ENCODE data around the gene PIGM. TPM values are rescaled to one million over a fixed set of nuclear protein-coding genes. Genes with fewer than 3 reads are reported as not detected.

PIGM gene
- polyA plus RNA-seq, 4 donors, result 1.1 to 16.2 (median 2.7) TPM

- DNase-seq (no peak), FAIRE-seq (no peak)
- H3K27ac ChIP-seq (ENCODE audit: low read depth in 1 of 3, low read length in 2 of 3), result no peak overlapping the region
- H3K4me1 ChIP-seq (ENCODE audit: control insufficient read depth in 3 of 3, insufficient read depth in 2 of 3, low read depth in 1 of 3, low read length in 2 of 3), result peaks cover 0 to 20% (median 12%) of the 10 kb centered on the region in 3 donors
- no peak overlapping the region for H3K4me3 ChIP-seq (ENCODE audit: low read depth in 1 of 3, low read length in 3 of 3)
- no peaks in the 10 kb centered on the region for H3K9me3 ChIP-seq (ENCODE audit: control insufficient read depth in 2 of 2, insufficient read depth in 1 of 2, low read depth in 1 of 2, low read length in 1 of 2)
- no peaks in the 10 kb centered on the region for H3K27me3 ChIP-seq (ENCODE audit: control insufficient read depth in 3 of 3, insufficient read depth in 3 of 3, low read length in 3 of 3)
- no peaks in the 10 kb centered on the region for H3K36me3 ChIP-seq (ENCODE audit: control insufficient read depth in 3 of 3, insufficient read depth in 2 of 3, low read depth in 1 of 3, low read length in 3 of 3)
Measured at GRCh38 chr1:160043543-160043942, 11.8 kb upstream of the PIGM start.

GRCh38 chr1:160040476-160040875 is 8.7 kb upstream of the PIGM start:
- H3K9me3 ChIP-seq (ENCODE audit: control insufficient read depth in 2 of 2, insufficient read depth in 1 of 2, low read depth in 1 of 2, low read length in 1 of 2), result no peaks in the 10 kb centered on the region
- no peaks in the 10 kb centered on the region for H3K27me3 ChIP-seq (ENCODE audit: control insufficient read depth in 3 of 3, insufficient read depth in 3 of 3, low read length in 3 of 3)
- 50 to 84% (median 56%) methylated on average over 1 of the region's 1 CpG for WGBS, 3 donors
- no peak overlapping the region for H3K27ac ChIP-seq (ENCODE audit: low read depth in 1 of 3, low read length in 2 of 3)
- DNase-seq (peak; percentile 11 to 79), FAIRE-seq (no peak)
- no peak overlapping the region for H3K4me3 ChIP-seq (ENCODE audit: low read depth in 1 of 3, low read length in 3 of 3)
- no peaks in the 10 kb centered on the region for H3K36me3 ChIP-seq (ENCODE audit: control insufficient read depth in 3 of 3, insufficient read depth in 2 of 3, low read depth in 1 of 3, low read length in 3 of 3)
- peaks cover 0 to 4% (median 3%) of the 10 kb centered on the region in 3 donors for H3K4me1 ChIP-seq (ENCODE audit: control insufficient read depth in 3 of 3, insufficient read depth in 2 of 3, low read depth in 1 of 3, low read length in 2 of 3)

DNA sequence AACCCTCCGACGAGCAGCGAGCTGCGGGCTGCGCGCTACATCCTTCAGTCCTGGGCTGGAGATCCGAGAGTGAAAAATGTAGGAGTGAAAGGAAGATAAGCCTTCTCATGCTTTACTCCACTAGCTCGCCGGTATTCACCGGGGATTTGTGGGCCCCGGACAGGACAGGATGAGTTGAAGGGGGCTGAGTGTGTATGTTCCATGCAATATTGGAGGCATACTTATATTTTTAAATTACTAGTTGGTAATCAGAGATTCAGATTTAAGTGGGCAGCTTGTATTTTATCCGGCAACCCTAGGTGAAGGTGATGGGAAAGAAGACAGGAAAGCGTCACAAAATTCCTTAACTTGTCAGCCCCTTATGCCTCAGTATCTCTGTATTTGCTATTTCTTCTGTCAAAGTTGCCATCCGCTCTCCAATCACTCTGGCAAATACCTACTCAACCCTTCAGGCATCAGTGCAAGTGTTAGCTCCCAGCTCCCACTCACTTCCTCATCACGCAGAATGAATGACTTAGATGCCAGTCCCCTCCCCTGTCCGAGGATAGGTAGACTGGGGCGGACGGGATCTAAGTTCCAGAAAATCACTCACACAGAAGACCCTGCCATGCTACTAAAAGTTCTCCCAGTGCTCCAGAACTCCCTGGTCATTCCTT is 503 bp upstream of the PIGM start:
- DNase-seq (peak; percentile 29 to 37), FAIRE-seq (no peak)
- no peaks in the 10 kb centered on the region for H3K9me3 ChIP-seq (ENCODE audit: control insufficient read depth in 2 of 2, insufficient read depth in 1 of 2, low read depth in 1 of 2, low read length in 1 of 2)
- peak overlapping the region; percentile 66 to 87 (median 71) for H3K4me3 ChIP-seq (ENCODE audit: low read depth in 1 of 3, low read length in 3 of 3)
- H3K36me3 ChIP-seq (ENCODE audit: control insufficient read depth in 3 of 3, insufficient read depth in 2 of 3, low read depth in 1 of 3, low read length in 3 of 3), result no peaks in the 10 kb centered on the region
- no peaks in the 10 kb centered on the region for H3K27me3 ChIP-seq (ENCODE audit: control insufficient read depth in 3 of 3, insufficient read depth in 3 of 3, low read length in 3 of 3)
- 1 to 4% (median 2%) methylated on average over 17 to 18 of the region's 18 CpGs for WGBS, 3 donors
- peak overlapping the region; percentile 60 to 77 (median 77) for H3K27ac ChIP-seq (ENCODE audit: low read depth in 1 of 3, low read length in 2 of 3)
- peaks cover 0 to 13% (median 2%) of the 10 kb centered on the region in 3 donors for H3K4me1 ChIP-seq (ENCODE audit: control insufficient read depth in 3 of 3, insufficient read depth in 2 of 3, low read depth in 1 of 3, low read length in 2 of 3)

DNA sequence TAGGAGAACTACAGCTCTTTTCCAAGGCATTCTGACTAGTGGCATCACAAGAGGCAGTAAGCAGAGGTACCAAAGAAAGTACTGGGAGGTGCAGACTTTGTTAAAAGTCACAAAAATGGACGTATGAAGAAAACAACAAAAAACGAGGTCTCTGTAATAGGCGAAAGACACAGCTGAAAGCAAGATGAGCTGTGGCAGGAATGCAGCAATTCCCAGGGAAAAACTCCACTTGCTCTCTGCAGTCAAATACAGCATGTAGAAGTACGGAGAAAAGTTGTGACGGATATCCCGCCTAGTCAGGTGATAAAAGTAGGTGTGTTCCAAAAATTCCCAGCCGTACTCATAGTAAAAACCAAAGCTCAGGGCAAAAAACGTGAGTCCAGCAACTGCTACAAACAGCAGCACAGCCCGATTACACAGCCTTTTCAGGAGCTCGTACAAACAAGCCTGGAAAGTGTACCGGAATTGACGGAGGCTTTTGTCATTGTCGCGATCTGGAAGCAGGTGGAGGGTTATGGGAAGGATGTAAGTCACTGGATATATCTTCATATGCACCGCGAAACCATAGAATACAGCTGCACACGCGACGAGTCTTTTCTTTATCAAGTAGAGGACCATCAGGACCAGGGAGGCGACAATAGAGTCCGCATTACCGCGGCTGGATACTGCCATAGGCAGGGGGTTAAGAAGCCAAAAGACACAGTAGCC is 979 bp downstream of the PIGM start:
- H3K4me1 ChIP-seq (ENCODE audit: control insufficient read depth in 3 of 3, insufficient read depth in 2 of 3, low read depth in 1 of 3, low read length in 2 of 3), result peaks cover 0 to 13% (median 2%) of the 10 kb centered on the region in 3 donors
- H3K9me3 ChIP-seq (ENCODE audit: control insufficient read depth in 2 of 2, insufficient read depth in 1 of 2, low read depth in 1 of 2, low read length in 1 of 2), result no peaks in the 10 kb centered on the region
- peak overlapping the region; percentile 28 to 85 (median 77) for H3K27ac ChIP-seq (ENCODE audit: low read depth in 1 of 3, low read length in 2 of 3)
- DNase-seq (peak; percentile 39 to 49), FAIRE-seq (no peak)
- peaks cover 0 to 2% (median 0%) of the 10 kb centered on the region in 3 donors for H3K36me3 ChIP-seq (ENCODE audit: control insufficient read depth in 3 of 3, insufficient read depth in 2 of 3, low read depth in 1 of 3, low read length in 3 of 3)
- peak overlapping the region; percentile 66 to 87 (median 71) for H3K4me3 ChIP-seq (ENCODE audit: low read depth in 1 of 3, low read length in 3 of 3)
- no peaks in the 10 kb centered on the region for H3K27me3 ChIP-seq (ENCODE audit: control insufficient read depth in 3 of 3, insufficient read depth in 3 of 3, low read length in 3 of 3)
- 3 to 11% (median 6%) methylated on average over 23 of the region's 23 CpGs for WGBS, 3 donors

GRCh38 chr1:160028426-160028825 is 3.4 kb downstream of the PIGM start:
- FAIRE-seq (no peak), DNase-seq (no peak)
- Histone ChIP-seq H3K4me1 (ENCODE audit: control insufficient read depth in 3 of 3, insufficient read depth in 2 of 3, low read depth in 1 of 3, low read length in 2 of 3) (peaks cover 0 to 18% (median 6%) of the 10 kb centered on the region in 3 donors), H3K4me3 (ENCODE audit: low read depth in 1 of 3, low read length in 3 of 3) (no peak overlapping the region), H3K36me3 (ENCODE audit: control insufficient read depth in 3 of 3, insufficient read depth in 2 of 3, low read depth in 1 of 3, low read length in 3 of 3) (peaks cover 0 to 2% (median 0%) of the 10 kb centered on the region in 3 donors), H3K27ac (ENCODE audit: low read depth in 1 of 3, low read length in 2 of 3) (no peak overlapping the region), H3K27me3 (ENCODE audit: control insufficient read depth in 3 of 3, insufficient read depth in 3 of 3, low read length in 3 of 3) (no peaks in the 10 kb centered on the region), H3K9me3 (ENCODE audit: control insufficient read depth in 2 of 2, insufficient read depth in 1 of 2, low read depth in 1 of 2, low read length in 1 of 2) (no peaks in the 10 kb centered on the region)

- no peaks in the 10 kb centered on the region for H3K27me3 ChIP-seq (ENCODE audit: control insufficient read depth in 3 of 3, insufficient read depth in 3 of 3, low read length in 3 of 3)
- H3K36me3 ChIP-seq (ENCODE audit: control insufficient read depth in 3 of 3, insufficient read depth in 2 of 3, low read depth in 1 of 3, low read length in 3 of 3), result peaks cover 0 to 2% (median 0%) of the 10 kb centered on the region in 3 donors
- no peak overlapping the region for H3K4me3 ChIP-seq (ENCODE audit: low read depth in 1 of 3, low read length in 3 of 3)
- H3K4me1 ChIP-seq (ENCODE audit: control insufficient read depth in 3 of 3, insufficient read depth in 2 of 3, low read depth in 1 of 3, low read length in 2 of 3), result peaks cover 2 to 16% (median 6%) of the 10 kb centered on the region in 3 donors
- FAIRE-seq (no peak), DNase-seq (no peak)
- 17 to 86% (median 45%) methylated on average over 1 of the region's 1 CpG for WGBS, 3 donors
- no peak overlapping the region for H3K27ac ChIP-seq (ENCODE audit: low read depth in 1 of 3, low read length in 2 of 3)
- H3K9me3 ChIP-seq (ENCODE audit: control insufficient read depth in 2 of 2, insufficient read depth in 1 of 2, low read depth in 1 of 2, low read length in 1 of 2), result no peaks in the 10 kb centered on the region
Measured at GRCh38 chr1:160025314-160025713, 6.5 kb downstream of the PIGM start.

GRCh38 chr1:160024195-160024905 is 7.4 kb downstream of the PIGM start:
- H3K36me3 ChIP-seq (ENCODE audit: control insufficient read depth in 3 of 3, insufficient read depth in 2 of 3, low read depth in 1 of 3, low read length in 3 of 3), result peaks cover 0 to 2% (median 0%) of the 10 kb centered on the region in 3 donors
- no peaks in the 10 kb centered on the region for H3K27me3 ChIP-seq (ENCODE audit: control insufficient read depth in 3 of 3, insufficient read depth in 3 of 3, low read length in 3 of 3)
- H3K27ac ChIP-seq (ENCODE audit: low read depth in 1 of 3, low read length in 2 of 3), result no peak overlapping the region
- no peak overlapping the region for H3K4me3 ChIP-seq (ENCODE audit: low read depth in 1 of 3, low read length in 3 of 3)
- DNase-seq, result peak; percentile 35 to 82
- FAIRE-seq, result no peak
- H3K9me3 ChIP-seq (ENCODE audit: control insufficient read depth in 2 of 2, insufficient read depth in 1 of 2, low read depth in 1 of 2, low read length in 1 of 2), result no peaks in the 10 kb centered on the region
- peaks cover 2 to 11% (median 4%) of the 10 kb centered on the region in 3 donors for H3K4me1 ChIP-seq (ENCODE audit: control insufficient read depth in 3 of 3, insufficient read depth in 2 of 3, low read depth in 1 of 3, low read length in 2 of 3)
- WGBS, 3 donors, result 18 to 40% (median 36%) methylated on average over 2 of the region's 2 CpGs

Measured in small intestine (tissue), 7 donors.